Aorta (tissue), 5 donors: Measurements from ENCODE around the gene IRAK4. TPM values are rescaled to one million over a fixed set of nuclear protein-coding genes. Genes with fewer than 3 reads are reported as not detected.
A peak's percentile ranks its signal among the peaks of the same experiment; 100 is the strongest.

Experiments
- ATAC-seq: fragments of 200-7000 bp; cut with Tn5 transposase; one replicate; pipeline ENCODE4 v1.9.1; 2022; ENCODE audit warnings: moderate library complexity; ENCODE audit not compliant: low FRiP score
- DNase-seq, 2 donors: peaks; one replicate each; pipeline ENCODE4 v3.0.0-alpha.2; 2020
- H3K27ac ChIP-seq, 2 donors: one replicate each; pipeline ENCODE4 v1.5.1; 2013; ENCODE audit warnings: low read length in 2 of 2, mild to moderate bottlenecking in 2 of 2, moderate library complexity in 2 of 2, control low read depth in 1 of 2, inconsistent platforms in 1 of 2, low read depth in 1 of 2
- H3K27me3 ChIP-seq, 2 donors: one replicate each; pipeline ENCODE4 v1.6.1; 2013; ENCODE audit warnings: control low read depth in 1 of 2, low read length in 1 of 2, mild to moderate bottlenecking in 1 of 2, moderate library complexity in 1 of 2; ENCODE audit not compliant: insufficient read depth in 2 of 2, control insufficient read depth in 1 of 2
- H3K36me3 ChIP-seq, 2 donors: one replicate each; pipeline ENCODE4 v1.6.1; 2013; ENCODE audit warnings: control low read depth in 1 of 2, low read length in 1 of 2, mild to moderate bottlenecking in 1 of 2; ENCODE audit not compliant: insufficient read depth in 2 of 2, control insufficient read depth in 1 of 2
- H3K4me1 ChIP-seq, 2 donors: one replicate each; pipeline ENCODE4 v1.6.1; 2013; ENCODE audit warnings: low read length in 2 of 2, control low read depth in 1 of 2, mild to moderate bottlenecking in 1 of 2, moderate library complexity in 1 of 2; ENCODE audit not compliant: insufficient read depth in 2 of 2, control insufficient read depth in 1 of 2
- H3K4me3 ChIP-seq, 2 donors: one replicate each; pipeline ENCODE4 v1.5.1; 2013; ENCODE audit warnings: low read length in 2 of 2, control low read depth in 1 of 2, mild to moderate bottlenecking in 1 of 2
- H3K9me3 ChIP-seq: one replicate; pipeline ENCODE4 v1.6.1; 2013; ENCODE audit warnings: mild to moderate bottlenecking, low read length; ENCODE audit not compliant: control insufficient read depth
- whole genome bisulfite sequencing, 2 donors: extraction: QIAGEN DNeasy Blood & Tissue Kit; methylation state at CpG; one replicate each; pipeline ENCODE4 v1.1.7; 2013; 5-methylcytosine and 5-hydroxymethylcytosine counted together
- intact Hi-C, 2 donors: fragments of 100-400 bp; cut with DNase I; formaldehyde crosslinking; loops; one replicate each; pipeline versions ENCODE4 v1.14.2 to v1.15.0; 2022
- polyA plus RNA-seq, 2 donors: library from polyadenylated mRNA; stranded (reverse); fragments of 200-250 nt; gene quantifications; one replicate each; pipeline ENCODE4 v1.2.3, GENCODE V29; 2013
- total RNA-seq, 2 donors: library from RNA; stranded (reverse); fragmentation: NEBNext Ultra II Directional; extraction: Animal tissue kit (Norgen Biotek cat#: 25700); gene quantifications; one replicate each; pipeline ENCODE4 v1.2.1, GENCODE V29; 2021
- donor health status: healthy with polysubstance abuse.
- donor health status: Bipolar disorder and iron deficiency.
- donor health status: DM: no; HTN: no; CAD: no.
- donor health status: DM: no; HTN: no; CAD: no.
- donor health status: DM: yes; HTN: yes; CAD: no.

IRAK4 gene
- total and polyA plus RNA-seq, 4 donors: 15.9 to 34.7 (median 24.2) TPM

GRCh38 chr12:43789941-43790340 lies 31.2 kb downstream of the IRAK4 start:
- ATAC-seq (no peak), DNase-seq (no peak)
- Histone ChIP-seq H3K9me3 (no peaks in the 10 kb centered on the region), H3K27ac (no peak overlapping the region), H3K4me1 (no peaks in the 10 kb centered on the region), H3K36me3 (no peaks in the 10 kb centered on the region), H3K27me3 (no peaks in the 10 kb centered on the region), H3K4me3 (no peak overlapping the region)
- intact Hi-C loops: no loop called here

- H3K36me3 ChIP-seq: no peaks in the 10 kb centered on the region
- intact Hi-C loops: no loop called here
- no peak overlapping the region for H3K27ac ChIP-seq
- 37 to 55% methylated on average over 2 of the region's 2 CpGs for WGBS, 2 donors
- no peak overlapping the region for H3K4me3 ChIP-seq
- H3K27me3 ChIP-seq: no peaks in the 10 kb centered on the region
- DNase-seq (no peak), ATAC-seq (no peak)
- no peaks in the 10 kb centered on the region for H3K4me1 ChIP-seq
- no peaks in the 10 kb centered on the region for H3K9me3 ChIP-seq
Measured at GRCh38 chr12:43795716-43796280, 37.0 kb downstream of the IRAK4 start.

- no peaks in the 10 kb centered on the region for H3K36me3 ChIP-seq
- WGBS, 2 donors: 83% methylated on average over 4 of the region's 4 CpGs
Measured at GRCh38 chr12:43797561-43798217, 38.9 kb downstream of the IRAK4 start.

GRCh38 chr12:43805149-43805859 lies 46.6 kb downstream of the IRAK4 start:
- intact Hi-C loops: loop anchor here in 1 of 2 donors (5.0 to 10.0 kb wide), 2 partner anchors 43 to 79 kb away; no protein-coding TSS in a partner anchor
- no peaks in the 10 kb centered on the region for H3K36me3 ChIP-seq
- peak overlapping the region; percentile 84 to 89 for H3K4me3 ChIP-seq
- H3K27ac ChIP-seq: peak overlapping the region; percentile 69 to 91
- 3 to 6% methylated on average over 20 of the region's 20 CpGs for WGBS, 2 donors
- no peaks in the 10 kb centered on the region for H3K27me3 ChIP-seq
- DNase-seq: no peak
- ATAC-seq: no peak
- H3K9me3 ChIP-seq: no peaks in the 10 kb centered on the region
- H3K4me1 ChIP-seq: no peaks in the 10 kb centered on the region

More at GRCh38 chr12:43797561-43798217, 38.9 kb downstream of the IRAK4 start:
- DNase-seq (no peak), ATAC-seq (no peak)
- Histone ChIP-seq H3K27ac (no peak overlapping the region), H3K4me1 (no peaks in the 10 kb centered on the region), H3K4me3 (no peak overlapping the region), H3K27me3 (no peaks in the 10 kb centered on the region), H3K9me3 (no peaks in the 10 kb centered on the region)
- intact Hi-C loops: no loop called here

- Histone ChIP-seq H3K4me3 (peak within 1 kb of the TSS; percentile 84 to 89), H3K9me3 (no peaks in the 10 kb centered on the region), H3K27me3 (no peaks in the 10 kb centered on the region), H3K4me1 (no peaks in the 10 kb centered on the region), H3K36me3 (no peaks in the 10 kb centered on the region), H3K27ac (peak within 1 kb of the TSS; percentile 69 to 91)
- DNase-seq (peak; percentile 92 to 97), ATAC-seq (peak; percentile 99)
- intact Hi-C loops: loop anchor here (1.0 to 10.0 kb wide), 3 partner anchors 30 to 79 kb away; partner anchors contain the start of gene TMEM117 (in 1 of the 2)
- 0 to 1% methylated on average over 65 to 89 of the region's 89 CpGs for WGBS, 2 donors
Measured at GRCh38 chr12:43805860-43806736, 47.3 kb downstream of the IRAK4 start, which contains the start of gene TWF1. TWF1 (minus strand) TSS chr12:43806317; CDS start chr12:43806245, 72 bp downstream.

- Histone ChIP-seq H3K36me3 (no peaks in the 10 kb centered on the region), H3K4me3 (peak overlapping the region; percentile 84 to 89), H3K4me1 (no peaks in the 10 kb centered on the region), H3K27me3 (no peaks in the 10 kb centered on the region), H3K9me3 (no peaks in the 10 kb centered on the region), H3K27ac (peak overlapping the region in 1 of 2 donors; percentile 12)
- 2 to 3% methylated on average over 3 of the region's 3 CpGs for WGBS, 2 donors
- ATAC-seq (no peak), DNase-seq (no peak)
- intact Hi-C loops: loop anchor here (1.0 to 10.0 kb wide), 3 partner anchors 30 to 78 kb away; partner anchors contain the start of gene TMEM117 (in 1 of the 2)
Measured at GRCh38 chr12:43806737-43807072, 48.0 kb downstream of the IRAK4 start.

- DNase-seq: no peak
- H3K36me3 ChIP-seq: no peaks in the 10 kb centered on the region
- 70 to 73% methylated on average over 3 of the region's 3 CpGs for WGBS, 2 donors
- H3K27ac ChIP-seq: no peak overlapping the region
- H3K4me3 ChIP-seq: no peak overlapping the region
- H3K27me3 ChIP-seq: no peaks in the 10 kb centered on the region
- H3K4me1 ChIP-seq: no peaks in the 10 kb centered on the region
- intact Hi-C loops: loop anchor here in 1 of 2 donors (5.0 to 10.0 kb wide), 2 partner anchors 45 to 77 kb away; no protein-coding TSS in a partner anchor
- ATAC-seq: no peak
- no peaks in the 10 kb centered on the region for H3K9me3 ChIP-seq
Measured at GRCh38 chr12:43807386-43807785, 48.6 kb downstream of the IRAK4 start.

GRCh38 chr12:43812057-43812456 lies 53.3 kb downstream of the IRAK4 start:
- no peak for DNase-seq
- WGBS, 2 donors: 86 to 88% methylated on average over 2 of the region's 2 CpGs
- Histone ChIP-seq H3K4me3 (no peak overlapping the region), H3K9me3 (no peaks in the 10 kb centered on the region), H3K27me3 (peaks cover 0 to 3% of the 10 kb centered on the region in 2 donors), H3K36me3 (no peaks in the 10 kb centered on the region), H3K4me1 (no peaks in the 10 kb centered on the region), H3K27ac (no peak overlapping the region)
- ATAC-seq: no peak
- intact Hi-C loops: no loop called here
